ENCODE data around the gene NDUFA13.

The NDUFA13 gene

GRCh38 chr19:19559931-19560330 lies 43.9 kb downstream of the NDUFA13 start:
- H3K27ac Mint-ChIP-seq, result no peak overlapping the region
- DNase-seq, result no peak
- TF ChIP-seq, protein P1, sequence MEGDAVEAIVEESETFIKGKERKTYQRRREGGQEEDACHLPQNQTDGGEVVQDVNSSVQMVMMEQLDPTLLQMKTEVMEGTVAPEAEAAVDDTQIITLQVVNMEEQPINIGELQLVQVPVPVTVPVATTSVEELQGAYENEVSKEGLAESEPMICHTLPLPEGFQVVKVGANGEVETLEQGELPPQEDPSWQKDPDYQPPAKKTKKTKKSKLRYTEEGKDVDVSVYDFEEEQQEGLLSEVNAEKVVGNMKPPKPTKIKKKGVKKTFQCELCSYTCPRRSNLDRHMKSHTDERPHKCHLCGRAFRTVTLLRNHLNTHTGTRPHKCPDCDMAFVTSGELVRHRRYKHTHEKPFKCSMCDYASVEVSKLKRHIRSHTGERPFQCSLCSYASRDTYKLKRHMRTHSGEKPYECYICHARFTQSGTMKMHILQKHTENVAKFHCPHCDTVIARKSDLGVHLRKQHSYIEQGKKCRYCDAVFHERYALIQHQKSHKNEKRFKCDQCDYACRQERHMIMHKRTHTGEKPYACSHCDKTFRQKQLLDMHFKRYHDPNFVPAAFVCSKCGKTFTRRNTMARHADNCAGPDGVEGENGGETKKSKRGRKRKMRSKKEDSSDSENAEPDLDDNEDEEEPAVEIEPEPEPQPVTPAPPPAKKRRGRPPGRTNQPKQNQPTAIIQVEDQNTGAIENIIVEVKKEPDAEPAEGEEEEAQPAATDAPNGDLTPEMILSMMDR (IDR thresholded peaks at IDR 0.05), result no peak
- H3K27me3 Mint-ChIP-seq (ENCODE audit: low read depth, poor library complexity), result no peaks in the 10 kb centered on the region
- peaks cover 12% of the 10 kb centered on the region for H3K4me1 Mint-ChIP-seq
- H3K9me3 Mint-ChIP-seq, result no peaks in the 10 kb centered on the region
- peaks cover 6% of the 10 kb centered on the region for H3K36me3 Mint-ChIP-seq (ENCODE audit: low read depth)
- no peak overlapping the region for H3K4me3 Mint-ChIP-seq

- TF ChIP-seq, protein P1 (IDR thresholded peaks at IDR 0.05), result no peak
- Mint-ChIP-seq H3K36me3 (ENCODE audit: low read depth) (peaks cover 8% of the 10 kb centered on the region), H3K27me3 (ENCODE audit: low read depth, poor library complexity) (no peaks in the 10 kb centered on the region), H3K27ac (peak overlapping the region; percentile 93), H3K4me1 (peaks cover 12% of the 10 kb centered on the region), H3K9me3 (no peaks in the 10 kb centered on the region), H3K4me3 (no peak overlapping the region)
- no peak for DNase-seq
Observed at GRCh38 chr19:19561946-19562664, 46.1 kb downstream of the NDUFA13 start.

- peaks cover 12% of the 10 kb centered on the region for H3K36me3 Mint-ChIP-seq (ENCODE audit: low read depth)
- no peak for DNase-seq
- no peak overlapping the region for H3K27ac Mint-ChIP-seq
- peaks cover 12% of the 10 kb centered on the region for H3K4me1 Mint-ChIP-seq
- no peaks in the 10 kb centered on the region for H3K27me3 Mint-ChIP-seq (ENCODE audit: low read depth, poor library complexity)
- no peaks in the 10 kb centered on the region for H3K9me3 Mint-ChIP-seq
- TF ChIP-seq, protein P1 (IDR thresholded peaks at IDR 0.05), result no peak
- no peak overlapping the region for H3K4me3 Mint-ChIP-seq
Observed at GRCh38 chr19:19562665-19563347, 46.8 kb downstream of the NDUFA13 start.

DNA sequence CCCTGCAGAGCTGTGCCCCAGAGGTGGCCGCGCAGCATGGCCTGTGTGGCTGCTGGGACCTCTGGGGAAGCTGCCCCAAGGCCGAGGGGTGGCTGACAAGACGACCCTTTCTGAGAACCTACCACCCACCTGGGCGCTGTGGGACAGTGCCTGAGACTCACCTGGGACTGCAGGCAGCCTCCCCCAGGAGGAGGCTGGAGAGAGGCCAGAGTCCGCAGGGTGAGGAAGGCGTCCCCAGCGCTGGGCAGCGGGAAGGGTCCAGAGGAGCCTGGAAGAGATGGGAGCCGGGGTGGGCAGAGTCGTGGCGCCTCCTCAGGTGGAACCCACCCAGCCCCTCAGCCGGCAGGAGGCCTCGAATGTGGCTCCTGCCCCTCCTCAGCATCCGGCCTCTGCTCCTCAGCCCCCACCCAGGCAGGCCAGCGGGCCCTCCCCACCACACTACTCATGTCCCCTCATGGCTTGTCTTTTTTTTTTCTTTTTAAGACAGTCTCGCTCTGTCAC lies 47.4 kb downstream of the NDUFA13 start:
- TF ChIP-seq, protein P1 (IDR thresholded peaks at IDR 0.05), result no peak
- Mint-ChIP-seq H3K27ac (no peak overlapping the region), H3K27me3 (ENCODE audit: low read depth, poor library complexity) (no peaks in the 10 kb centered on the region), H3K9me3 (no peaks in the 10 kb centered on the region), H3K4me1 (peaks cover 12% of the 10 kb centered on the region), H3K4me3 (no peak overlapping the region), H3K36me3 (ENCODE audit: low read depth) (peaks cover 13% of the 10 kb centered on the region)
- DNase-seq, result no peak

- H3K4me1 Mint-ChIP-seq, result peaks cover 12% of the 10 kb centered on the region
- H3K9me3 Mint-ChIP-seq, result no peaks in the 10 kb centered on the region
- no peak overlapping the region for H3K4me3 Mint-ChIP-seq
- H3K27me3 Mint-ChIP-seq (ENCODE audit: low read depth, poor library complexity), result no peaks in the 10 kb centered on the region
- H3K27ac Mint-ChIP-seq, result peak overlapping the region; percentile 68
- peaks cover 35% of the 10 kb centered on the region for H3K36me3 Mint-ChIP-seq (ENCODE audit: low read depth)
- TF ChIP-seq, protein P1 (IDR thresholded peaks at IDR 0.05), result no peak
- DNase-seq, result no peak
Observed at GRCh38 chr19:19566306-19566705, 50.3 kb downstream of the NDUFA13 start.
